K562 (cell line): ENCODE results near the gene TGFBR2. TPM values are rescaled to one million over a fixed set of nuclear protein-coding genes. Genes with fewer than 3 reads are reported as not detected.

Source experiments
- ATAC-seq: fragments of 200-7000 bp; cut with Tn5 transposase; 3 replicates; pipeline ENCODE4 v1.9.1; 2020; ENCODE audit warnings: moderate library complexity
- BruUV-seq: library from RNA; stranded (reverse); fragments of 400-500 nt; replicated peaks from 2 replicates; lab custom pipeline; 2021; lab: Mats Ljungman, UMichigan
- CTCF ChIA-PET: fragments of 300-600 bp; formaldehyde crosslinking; extraction: SDS; loops from one replicate; lab custom pipeline; 2021; ENCODE audit warnings: low intra/inter-chr PET ratio; lab: Yijun Ruan, JAX
- POLR2A ChIA-PET: fragments of 300-600, 350-650 bp; sonication (Branson Sonifier 250); formaldehyde crosslinking; extraction: SDS; loops from one replicate; lab custom pipeline; 2021; ENCODE audit warnings: antibody characterized with exemption, inconsistent platforms; lab: Yijun Ruan, JAX
- DNase-seq, 4 experiments: peaks; one replicate each; pipeline versions ENCODE4 v3.0.0 to v3.0.0-alpha.2; 2011 to 2018; ENCODE audit warnings: low spot score in 3 of 4, mixed read lengths in 3 of 4; ENCODE audit errors: extremely low read depth in 1 of 4
- FAIRE-seq: peaks from 2 replicates; lab custom pipeline; 2011; peaks lifted over from hg19 to GRCh38; lab: Jason Lieb, UNC
- H2AFZ ChIP-seq: 2 replicates; pipeline ENCODE4 v1.6.0; 2011; ENCODE audit warnings: low read depth, low read length, control low read depth, inconsistent platforms
- H3K27ac ChIP-seq: fragments of 200-600 bp; 3 replicates; pipeline ENCODE4 v1.8.0; 2011; ENCODE audit warnings: low read depth, mild to moderate bottlenecking, control low read depth, inconsistent platforms, low read length, moderate library complexity, mixed read lengths; ENCODE audit errors: extremely low read depth
- H3K27me3 ChIP-seq, 2 experiments: fragments of 300-600 bp in 1 of 2; 2 replicates in 1 of 2; 3 replicates in 1 of 2; pipeline versions ENCODE4 v1.6.0 to v1.8.0; 2011; ENCODE audit warnings: inconsistent platforms in 2 of 2, low read length in 2 of 2, mild to moderate bottlenecking in 1 of 2, mixed read lengths in 1 of 2, moderate library complexity in 1 of 2; ENCODE audit not compliant: control insufficient read depth in 2 of 2, insufficient read depth in 2 of 2
- H3K36me3 ChIP-seq: fragments of 300-600 bp; 3 replicates; pipeline ENCODE4 v1.8.0; 2011; ENCODE audit warnings: mild to moderate bottlenecking, low read length, inconsistent platforms; ENCODE audit not compliant: control insufficient read depth, insufficient read depth
- H3K4me1 ChIP-seq, 2 experiments: fragments of 200-600 bp in 1 of 2; replicated peaks in 1 of 2; 2 replicates in 1 of 2; 3 replicates in 1 of 2; pipeline versions ENCODE4 v1.5.1 to v1.8.0; 2011; ENCODE audit warnings: inconsistent platforms in 2 of 2, low read length in 2 of 2, mild to moderate bottlenecking in 1 of 2, mixed read lengths in 1 of 2, moderate library complexity in 1 of 2; ENCODE audit not compliant: control insufficient read depth in 2 of 2, insufficient read depth in 2 of 2
- H3K4me2 ChIP-seq: 2 replicates; pipeline ENCODE4 v1.6.1; 2011; ENCODE audit warnings: low read length, control low read depth, inconsistent platforms, mixed read lengths; ENCODE audit not compliant: insufficient read depth
- H3K4me3 ChIP-seq: fragments of 200-600 bp; sonication (generic), shearing (Covaris generic); 2 replicates; pipeline ENCODE4 v1.5.1; 2016; ENCODE audit warnings: control low read depth, inconsistent platforms
- H3K79me2 ChIP-seq: fragments of 200-600 bp; 3 replicates; pipeline ENCODE4 v1.8.0; 2011; ENCODE audit warnings: low read length, inconsistent platforms; ENCODE audit not compliant: control insufficient read depth, insufficient read depth
- H3K9ac ChIP-seq, 2 experiments: 2 replicates each; pipeline versions ENCODE4 v1.6.0 to v1.6.1; 2011; ENCODE audit warnings: low read depth in 2 of 2, low read length in 2 of 2, control low read depth in 1 of 2, inconsistent platforms in 1 of 2, mild to moderate bottlenecking in 1 of 2, mixed read lengths in 1 of 2; ENCODE audit not compliant: insufficient read depth in 1 of 2
- H3K9me1 ChIP-seq: one replicate; pipeline ENCODE4 v1.6.0; 2011; ENCODE audit warnings: inconsistent platforms, mild to moderate bottlenecking, low read length, moderate library complexity; ENCODE audit not compliant: control insufficient read depth, insufficient read depth
- H3K9me3 ChIP-seq: replicated peaks from 2 replicates; pipeline ENCODE4 v1.5.1; 2011; ENCODE audit warnings: low read depth, low read length, inconsistent platforms; ENCODE audit not compliant: control insufficient read depth, insufficient read depth
- H4K20me1 ChIP-seq: replicated peaks from 2 replicates; pipeline ENCODE4 v1.6.1; 2011; ENCODE audit warnings: low read length, inconsistent platforms, mixed read lengths; ENCODE audit not compliant: control insufficient read depth, insufficient read depth
- CBFA2T2 ChIP-seq: fragments of 450-650 bp; conservative IDR thresholded peaks from 2 replicates; pipeline ENCODE4 v1.6.1; 2017; ENCODE audit warnings: mild to moderate bottlenecking
- COPS2 ChIP-seq: fragments of 450-650 bp; conservative IDR thresholded peaks from 2 replicates; pipeline ENCODE4 v1.6.1; 2016; ENCODE audit warnings: mild to moderate bottlenecking, moderate library complexity
- E2F6 ChIP-seq, 2 experiments: IDR thresholded peaks; 2 replicates each; pipeline ENCODE4 v1.6.1; 2011; ENCODE audit warnings: borderline replicate concordance in 1 of 2, control low read depth in 1 of 2, low read depth in 1 of 2, low read length in 1 of 2, mild to moderate bottlenecking in 1 of 2, mixed read lengths in 1 of 2, moderate library complexity in 1 of 2; ENCODE audit not compliant: insufficient read depth in 1 of 2, insufficient read length in 1 of 2, poor library complexity in 1 of 2, severe bottlenecking in 1 of 2; ENCODE audit errors: extremely low read depth in 1 of 2
- EP300 ChIP-seq: IDR thresholded peaks from 2 replicates; pipeline ENCODE4 v1.6.1; 2012; ENCODE audit warnings: low read length, improper control_type of control experiment
- NCOA1 ChIP-seq: fragments of 450-650 bp; IDR thresholded peaks from 2 replicates; pipeline ENCODE4 v1.6.1; 2016; ENCODE audit warnings: low read depth
- NR2F6 ChIP-seq: fragments of 450-650 bp; formaldehyde crosslinking; IDR thresholded peaks from 2 replicates; pipeline ENCODE4 v1.4.0; 2020; ENCODE audit warnings: mild to moderate bottlenecking
- ZC3H8 ChIP-seq: fragments of 450-650 bp; IDR thresholded peaks from 2 replicates; pipeline ENCODE4 v1.6.1; 2017
- ZNF274 ChIP-seq: IDR thresholded peaks from 2 replicates; pipeline ENCODE4 v1.6.1; 2011; ENCODE audit warnings: low read depth, mild to moderate bottlenecking, low read length, moderate library complexity, borderline replicate concordance
- WGBS: fragments of 100-300 bp; shearing (Covaris generic); methylation state at CpG from one replicate; pipeline ENCODE4 v1.1.6; 2016; ENCODE audit warnings: low coverage, mixed read lengths; ENCODE audit not compliant: insufficient coverage; ENCODE audit errors: missing lambda C conversion rate; 5-methylcytosine and 5-hydroxymethylcytosine counted together
- in situ Hi-C: fragments of 300-500 bp; cut with MboI; formaldehyde crosslinking; loops from 4 replicates; pipeline ENCODE4 v1.15.0; 2018; ENCODE audit warnings: inconsistent platforms, mixed read lengths
- intact Hi-C: fragments of 100-400 bp; cut with micrococcal nuclease; formaldehyde crosslinking; loops from 2 replicates; pipeline ENCODE4 v1.14.2; 2022
- polyA plus RNA-seq, 8 experiments: library from polyadenylated mRNA; depleted of rRNA in 4 of 8; stranded (reverse) in 5 of 8; unstranded in 3 of 8; fragments of >200 nt; fragmentation: Nextera tagmentation in 2 of 8; fragmentation: Illumina TruSeq in 1 of 8; extraction: Ambion mirVana in 2 of 8; extraction: Trizol in 1 of 8; gene quantifications; 2 replicates each; pipeline versions ENCODE4 v1.2.1 to v1.2.3, GENCODE V29; 2011 to 2014; ENCODE audit warnings: inconsistent platforms in 1 of 8, missing spikeins in 1 of 8
- total RNA-seq, 7 experiments: library from RNA; depleted of rRNA in 6 of 7; stranded (reverse); fragments of >200 nt in 6 of 7; fragmentation: Illumina TruSeq in 2 of 7; extraction: Trizol in 2 of 7; gene quantifications; 2 replicates each; pipeline versions ENCODE4 v1.2.1 to v1.2.3, GENCODE V29; 2011 to 2021; ENCODE audit warnings: low replicate concordance in 1 of 7
- TF ChIP-seq, protein P1 (sequence below): fragments of 450-650 bp; IDR thresholded peaks from 2 replicates; pipeline ENCODE4 v1.6.1; 2014; ENCODE audit warnings: low read depth, mild to moderate bottlenecking, moderate library complexity, borderline replicate concordance
- TF ChIP-seq, protein P2 (sequence below): sonication (generic); formaldehyde crosslinking; IDR thresholded peaks from 2 replicates; pipeline ENCODE4 v1.8.0; 2022; ENCODE audit warnings: mild to moderate bottlenecking, missing genetic modification reagents
- TF ChIP-seq, protein P3 (sequence below): fragments of 250-450 bp; sonication (Bioruptor Pico); IDR thresholded peaks from 2 replicates; pipeline ENCODE4 v1.9.0; 2021; ENCODE audit warnings: mild to moderate bottlenecking

The TGFBR2 gene
- total and polyA plus RNA-seq, 9 of the 15 experiments (the other 6 are each of a cell fraction or from before 2014, with no cell fraction given) = 0.11 to 0.84 (median 0.24) TPM

- no peaks in the 10 kb centered on the region for H4K20me1 ChIP-seq
- intact Hi-C loops = no loop called here
- ChIA-PET CTCF (no interaction called here), POLR2A (interaction anchor here (0.7 kb wide), 1 partner anchor 462 kb away, joined by 4 read pairs; no protein-coding TSS in a partner anchor)
- in situ Hi-C loops = no loop called here
- no peaks in the 10 kb centered on the region for H3K9me1 ChIP-seq
- DNase-seq = no peak
- no peak overlapping the region for H3K4me3 ChIP-seq
- ATAC-seq = no peak
- no peak for FAIRE-seq
- H3K4me2 ChIP-seq = no peak overlapping the region
- no peaks in the 10 kb centered on the region for H3K4me1 ChIP-seq
- no peaks in the 10 kb centered on the region for H3K36me3 ChIP-seq
- 5% methylated on average over 4 of the region's 4 CpGs for WGBS
- no peaks in the 10 kb centered on the region for H3K9me3 ChIP-seq
- no peak overlapping the region for H2AFZ ChIP-seq
- BruUV-seq = no TSS peak
- no peaks in the 10 kb centered on the region for H3K79me2 ChIP-seq
- TF ChIP-seq, protein P1, sequence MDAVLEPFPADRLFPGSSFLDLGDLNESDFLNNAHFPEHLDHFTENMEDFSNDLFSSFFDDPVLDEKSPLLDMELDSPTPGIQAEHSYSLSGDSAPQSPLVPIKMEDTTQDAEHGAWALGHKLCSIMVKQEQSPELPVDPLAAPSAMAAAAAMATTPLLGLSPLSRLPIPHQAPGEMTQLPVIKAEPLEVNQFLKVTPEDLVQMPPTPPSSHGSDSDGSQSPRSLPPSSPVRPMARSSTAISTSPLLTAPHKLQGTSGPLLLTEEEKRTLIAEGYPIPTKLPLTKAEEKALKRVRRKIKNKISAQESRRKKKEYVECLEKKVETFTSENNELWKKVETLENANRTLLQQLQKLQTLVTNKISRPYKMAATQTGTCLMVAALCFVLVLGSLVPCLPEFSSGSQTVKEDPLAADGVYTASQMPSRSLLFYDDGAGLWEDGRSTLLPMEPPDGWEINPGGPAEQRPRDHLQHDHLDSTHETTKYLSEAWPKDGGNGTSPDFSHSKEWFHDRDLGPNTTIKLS = no peak
- TF ChIP-seq NCOA1 (no peak), ZNF274 (no peak), COPS2 (no peak), ZC3H8 (no peak), NR2F6 (CRISPR knock-in tag) (no peak), E2F6 (IDR thresholded peaks at IDR 0.05; ENCODE audit: borderline replicate concordance in 1 of 2, extremely low read depth in 1 of 2, insufficient read depth in 1 of 2, insufficient read length in 1 of 2, low read depth in 1 of 2, low read length in 1 of 2, poor library complexity in 1 of 2, severe bottlenecking in 1 of 2) (no peak), EP300 (no peak), CBFA2T2 (no peak)
- TF ChIP-seq, protein P2, sequence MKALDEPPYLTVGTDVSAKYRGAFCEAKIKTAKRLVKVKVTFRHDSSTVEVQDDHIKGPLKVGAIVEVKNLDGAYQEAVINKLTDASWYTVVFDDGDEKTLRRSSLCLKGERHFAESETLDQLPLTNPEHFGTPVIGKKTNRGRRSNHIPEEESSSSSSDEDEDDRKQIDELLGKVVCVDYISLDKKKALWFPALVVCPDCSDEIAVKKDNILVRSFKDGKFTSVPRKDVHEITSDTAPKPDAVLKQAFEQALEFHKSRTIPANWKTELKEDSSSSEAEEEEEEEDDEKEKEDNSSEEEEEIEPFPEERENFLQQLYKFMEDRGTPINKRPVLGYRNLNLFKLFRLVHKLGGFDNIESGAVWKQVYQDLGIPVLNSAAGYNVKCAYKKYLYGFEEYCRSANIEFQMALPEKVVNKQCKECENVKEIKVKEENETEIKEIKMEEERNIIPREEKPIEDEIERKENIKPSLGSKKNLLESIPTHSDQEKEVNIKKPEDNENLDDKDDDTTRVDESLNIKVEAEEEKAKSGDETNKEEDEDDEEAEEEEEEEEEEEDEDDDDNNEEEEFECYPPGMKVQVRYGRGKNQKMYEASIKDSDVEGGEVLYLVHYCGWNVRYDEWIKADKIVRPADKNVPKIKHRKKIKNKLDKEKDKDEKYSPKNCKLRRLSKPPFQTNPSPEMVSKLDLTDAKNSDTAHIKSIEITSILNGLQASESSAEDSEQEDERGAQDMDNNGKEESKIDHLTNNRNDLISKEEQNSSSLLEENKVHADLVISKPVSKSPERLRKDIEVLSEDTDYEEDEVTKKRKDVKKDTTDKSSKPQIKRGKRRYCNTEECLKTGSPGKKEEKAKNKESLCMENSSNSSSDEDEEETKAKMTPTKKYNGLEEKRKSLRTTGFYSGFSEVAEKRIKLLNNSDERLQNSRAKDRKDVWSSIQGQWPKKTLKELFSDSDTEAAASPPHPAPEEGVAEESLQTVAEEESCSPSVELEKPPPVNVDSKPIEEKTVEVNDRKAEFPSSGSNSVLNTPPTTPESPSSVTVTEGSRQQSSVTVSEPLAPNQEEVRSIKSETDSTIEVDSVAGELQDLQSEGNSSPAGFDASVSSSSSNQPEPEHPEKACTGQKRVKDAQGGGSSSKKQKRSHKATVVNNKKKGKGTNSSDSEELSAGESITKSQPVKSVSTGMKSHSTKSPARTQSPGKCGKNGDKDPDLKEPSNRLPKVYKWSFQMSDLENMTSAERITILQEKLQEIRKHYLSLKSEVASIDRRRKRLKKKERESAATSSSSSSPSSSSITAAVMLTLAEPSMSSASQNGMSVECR = no peak
- TF ChIP-seq, protein P3, sequence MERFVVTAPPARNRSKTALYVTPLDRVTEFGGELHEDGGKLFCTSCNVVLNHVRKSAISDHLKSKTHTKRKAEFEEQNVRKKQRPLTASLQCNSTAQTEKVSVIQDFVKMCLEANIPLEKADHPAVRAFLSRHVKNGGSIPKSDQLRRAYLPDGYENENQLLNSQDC (CRISPR knock-in tag) = no peak
- no peak overlapping the region for H3K9ac ChIP-seq
- no peaks in the 10 kb centered on the region for H3K27me3 ChIP-seq
- H3K27ac ChIP-seq = no peak overlapping the region
These were observed 65.9 kb downstream of the TGFBR2 start for GRCh38 chr3:30672287-30672735.
